IPS-18c (cell line): ENCODE data around the gene SEPSECS.

Source experiments
- H3K4me3 ChIP-seq: 2 replicates; pipeline ENCODE4 v1.7.0; 2013; ENCODE audit warnings: low read depth, mild to moderate bottlenecking, low read length, moderate library complexity; ENCODE audit not compliant: insufficient read depth
- H3K9me3 ChIP-seq: one replicate; pipeline ENCODE4 v1.6.1; 2013; ENCODE audit warnings: mild to moderate bottlenecking, low read length, moderate library complexity; ENCODE audit not compliant: control insufficient read depth, insufficient read depth

The SEPSECS gene

GRCh38 chr4:25117716-25118472 is 42.4 kb downstream of the SEPSECS start:
- no peaks in the 10 kb centered on the region for H3K9me3 ChIP-seq
- H3K4me3 ChIP-seq, result no peak overlapping the region

- Histone ChIP-seq H3K9me3 (no peaks in the 10 kb centered on the region), H3K4me3 (no peak overlapping the region)
These were observed 43.0 kb downstream of the SEPSECS start for GRCh38 chr4:25117274-25117673.

- no peak overlapping the region for H3K4me3 ChIP-seq
- H3K9me3 ChIP-seq, result no peaks in the 10 kb centered on the region
These were observed 46.0 kb downstream of the SEPSECS start for GRCh38 chr4:25113915-25114904.

GRCh38 chr4:25112995-25113380 is 47.3 kb downstream of the SEPSECS start:
- Histone ChIP-seq H3K9me3 (no peaks in the 10 kb centered on the region), H3K4me3 (no peak overlapping the region)

- H3K4me3 ChIP-seq, result no peak overlapping the region
These were observed 47.8 kb downstream of the SEPSECS start for GRCh38 chr4:25112366-25112994.

GRCh38 chr4:25111648-25112196 is 48.5 kb downstream of the SEPSECS start:
- H3K4me3 ChIP-seq, result no peak overlapping the region
- no peaks in the 10 kb centered on the region for H3K9me3 ChIP-seq

More at GRCh38 chr4:25112366-25112994, 47.8 kb downstream of the SEPSECS start:
- H3K9me3 ChIP-seq, result no peaks in the 10 kb centered on the region

- H3K9me3 ChIP-seq, result no peaks in the 10 kb centered on the region
- H3K4me3 ChIP-seq, result no peak overlapping the region
These were observed 49.5 kb downstream of the SEPSECS start for GRCh38 chr4:25110527-25111329.

- H3K9me3 ChIP-seq, result no peaks in the 10 kb centered on the region
- no peak overlapping the region for H3K4me3 ChIP-seq
These were observed 50.7 kb downstream of the SEPSECS start for GRCh38 chr4:25109511-25109910.

- no peaks in the 10 kb centered on the region for H3K9me3 ChIP-seq
These were observed 51.7 kb downstream of the SEPSECS start for GRCh38 chr4:25108556-25108955.

GRCh38 chr4:25107827-25108516 is 52.3 kb downstream of the SEPSECS start:
- Histone ChIP-seq H3K9me3 (no peaks in the 10 kb centered on the region), H3K4me3 (no peak overlapping the region)

More at GRCh38 chr4:25108556-25108955, 51.7 kb downstream of the SEPSECS start:
- H3K4me3 ChIP-seq, result no peak overlapping the region

GRCh38 chr4:25106363-25107151 is 53.7 kb downstream of the SEPSECS start:
- Histone ChIP-seq H3K4me3 (no peak overlapping the region), H3K9me3 (no peaks in the 10 kb centered on the region)

GRCh38 chr4:25104591-25104990 is 55.7 kb downstream of the SEPSECS start:
- no peak overlapping the region for H3K4me3 ChIP-seq
- no peaks in the 10 kb centered on the region for H3K9me3 ChIP-seq

GRCh38 chr4:25103418-25103817 is 56.8 kb downstream of the SEPSECS start:
- Histone ChIP-seq H3K9me3 (no peaks in the 10 kb centered on the region), H3K4me3 (no peak overlapping the region)

- Histone ChIP-seq H3K4me3 (no peak overlapping the region), H3K9me3 (no peaks in the 10 kb centered on the region)
These were observed 58.4 kb downstream of the SEPSECS start for GRCh38 chr4:25101836-25102235.

- Histone ChIP-seq H3K9me3 (no peaks in the 10 kb centered on the region), H3K4me3 (no peak overlapping the region)
These were observed 59.5 kb downstream of the SEPSECS start for GRCh38 chr4:25100710-25101109.
